Stimulated activated CD4-positive, alpha-beta T cell treated with anti-CD3 and anti-CD28 coated beads, TNF-alpha, amount 100 ng/mL, for 48 hours (primary cell): Measurements from ENCODE around the gene ZNF536.

Source experiments
- DNase-seq, 3 donors: peaks; one replicate each; pipeline ENCODE4 v3.0.0-alpha.2; 2020; ENCODE audit warnings: low read depth in 3 of 3

Gene ZNF536

GRCh38 chr19:30371960-30372824, at the start of gene ZNF536:
Gene ZNF536, plus strand, starts transcription at chr19:30372384. Its CDS starts 71,179 bp downstream, at chr19:30443563.
- no peak for DNase-seq

DNA sequence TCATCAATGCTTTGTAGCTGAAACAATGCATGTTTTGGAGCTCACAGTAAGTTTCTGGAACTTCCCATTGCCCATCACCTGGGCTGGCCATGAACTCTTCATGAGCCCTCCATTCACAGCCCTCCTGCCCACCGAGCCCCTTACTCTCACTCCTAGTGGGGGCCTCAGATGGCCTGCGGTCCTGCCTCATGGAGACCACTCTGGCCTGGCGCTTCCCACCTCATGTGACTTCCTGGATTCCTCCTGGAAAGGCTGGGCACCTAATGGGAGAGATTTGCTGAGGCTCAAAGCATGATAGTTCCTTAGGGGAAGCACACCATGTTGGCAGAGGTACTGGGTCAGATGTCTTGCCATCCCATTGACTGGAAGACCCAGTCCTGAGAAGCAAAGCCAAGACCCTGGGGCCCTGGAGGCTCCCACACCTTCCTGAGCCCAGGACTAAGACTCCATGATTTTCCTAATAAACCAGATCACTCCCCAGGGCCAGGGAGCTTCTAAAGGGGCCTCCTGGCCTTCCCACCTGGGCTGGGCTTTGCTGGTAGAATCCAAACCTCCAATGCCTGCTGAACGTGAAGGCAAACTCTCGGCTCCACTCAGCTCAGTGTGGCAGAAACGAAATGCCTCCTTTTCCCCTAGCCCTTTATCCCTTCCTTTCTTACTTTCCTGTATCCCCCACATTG, 49.4 kb upstream of the ZNF536 start:
- no peak for DNase-seq

GRCh38 chr19:30323904-30324303, 48.3 kb upstream of the ZNF536 start:
- no peak for DNase-seq

- DNase-seq: no peak
These were observed 47.2 kb upstream of the ZNF536 start for GRCh38 chr19:30324982-30325381.

DNA sequence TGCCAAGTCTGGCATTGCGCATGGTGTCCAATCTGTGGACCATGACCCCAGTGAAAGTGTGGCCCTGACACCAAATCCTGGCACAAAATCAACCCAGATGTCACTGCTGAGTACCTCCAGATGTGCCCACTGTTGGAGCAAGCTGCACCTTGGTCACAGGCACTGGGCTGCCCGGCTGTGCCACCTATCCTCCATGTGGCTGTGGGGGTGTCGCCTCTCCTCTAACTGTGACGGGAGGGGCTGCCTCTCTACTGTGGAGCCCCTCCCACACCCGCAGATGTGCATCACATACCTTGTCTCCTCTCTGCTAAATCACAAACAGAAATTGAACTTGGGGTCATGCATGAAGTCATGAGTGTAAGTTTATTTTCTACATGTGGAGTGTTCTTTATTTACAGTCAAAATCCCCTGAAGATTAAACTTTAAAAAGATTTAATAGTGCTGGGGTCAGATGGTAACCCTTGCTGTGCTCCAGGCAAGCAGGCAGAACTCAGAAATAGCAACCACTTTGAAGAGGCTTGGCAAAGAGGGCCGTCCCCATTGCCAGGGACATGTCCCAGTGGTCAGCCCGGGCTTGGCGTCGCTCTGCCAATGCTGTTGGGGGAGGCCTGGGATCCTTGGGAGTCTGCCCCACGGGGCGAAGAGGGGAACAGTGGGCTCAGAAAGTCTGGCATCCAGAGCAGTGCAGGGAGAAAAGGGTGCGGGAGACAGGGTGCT, 46.4 kb upstream of the ZNF536 start:
- no peak for DNase-seq

DNA sequence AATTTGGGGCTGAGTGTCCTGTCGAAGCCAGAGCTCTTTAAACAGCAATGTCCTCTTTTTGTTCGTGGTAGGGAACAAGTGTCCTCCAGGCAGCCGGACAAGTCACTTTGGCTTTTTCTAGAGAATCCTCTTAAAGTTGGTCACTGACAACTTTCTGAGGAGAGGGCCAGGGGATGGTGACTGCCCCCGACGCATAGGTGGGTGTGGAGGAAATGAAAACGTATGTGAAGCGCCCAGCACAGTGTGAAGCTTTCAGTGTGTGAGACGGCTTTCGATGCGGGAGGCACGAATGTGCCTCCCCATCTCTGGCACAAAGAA, 45.8 kb upstream of the ZNF536 start:
- no peak for DNase-seq

- DNase-seq: no peak
These were observed 44.9 kb upstream of the ZNF536 start for GRCh38 chr19:30327331-30327730.

DNA sequence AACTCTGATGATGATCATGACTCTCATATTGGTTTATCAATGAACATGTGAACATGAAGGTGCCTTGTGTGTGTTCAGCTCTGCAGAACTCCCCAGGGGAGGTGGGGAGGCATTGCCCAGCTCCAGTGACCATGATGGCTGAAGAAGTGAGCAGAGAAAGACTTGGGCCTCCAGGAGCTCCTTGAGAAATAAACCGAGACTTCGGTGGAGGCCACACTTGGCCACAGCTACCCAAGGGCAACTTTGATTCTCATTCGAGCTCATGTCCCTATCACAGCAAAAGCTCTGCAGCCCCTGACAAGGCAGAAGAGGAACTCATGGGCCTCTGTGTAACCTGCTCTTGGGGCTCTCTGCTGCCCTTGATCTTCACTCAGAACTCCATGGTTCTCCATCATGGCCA, 44.1 kb upstream of the ZNF536 start:
- no peak for DNase-seq

- DNase-seq: no peak
These were observed 41.9 kb upstream of the ZNF536 start for GRCh38 chr19:30330266-30330665.

DNA sequence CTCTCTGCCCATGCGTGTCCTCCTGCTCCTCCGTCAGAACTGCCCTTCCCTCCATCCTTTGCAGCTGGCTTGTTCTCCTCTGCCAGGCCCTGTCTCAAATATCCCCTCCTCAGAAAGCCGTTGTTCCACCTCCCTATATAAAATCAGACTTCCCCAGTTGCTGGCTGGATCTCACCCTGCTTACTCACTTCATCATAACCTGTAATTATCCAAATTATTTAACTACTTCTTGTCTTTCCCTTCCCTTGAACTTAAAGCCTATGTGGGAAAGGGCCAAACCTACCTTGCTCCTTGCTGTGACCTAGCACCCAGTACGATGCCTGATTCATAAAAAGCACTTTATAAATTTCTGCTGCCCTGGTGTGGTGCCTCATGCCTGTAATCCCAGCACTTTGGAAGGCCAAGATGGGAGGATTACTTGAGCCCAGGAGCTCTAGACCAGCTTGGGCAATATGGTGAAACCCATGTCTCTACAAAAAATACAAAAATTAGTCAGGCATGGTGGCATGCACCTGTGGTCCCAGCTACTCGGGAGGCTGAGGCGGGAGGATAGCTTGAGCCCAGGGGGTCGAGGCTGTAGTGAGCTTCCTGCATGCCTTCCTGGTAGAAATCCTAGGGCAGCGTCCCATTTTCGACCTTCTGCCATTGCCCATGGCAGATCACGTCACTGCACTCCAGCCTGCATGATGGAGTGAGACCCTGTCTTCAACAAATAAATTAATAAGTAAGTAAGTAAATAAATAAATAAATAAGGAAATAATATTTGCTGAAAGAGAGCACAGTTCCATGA, 39.5 kb upstream of the ZNF536 start:
- DNase-seq: no peak

- DNase-seq: no peak
These were observed 38.7 kb upstream of the ZNF536 start for GRCh38 chr19:30333291-30334065.

- no peak for DNase-seq
These were observed 37.3 kb upstream of the ZNF536 start for GRCh38 chr19:30334841-30335240.

DNA sequence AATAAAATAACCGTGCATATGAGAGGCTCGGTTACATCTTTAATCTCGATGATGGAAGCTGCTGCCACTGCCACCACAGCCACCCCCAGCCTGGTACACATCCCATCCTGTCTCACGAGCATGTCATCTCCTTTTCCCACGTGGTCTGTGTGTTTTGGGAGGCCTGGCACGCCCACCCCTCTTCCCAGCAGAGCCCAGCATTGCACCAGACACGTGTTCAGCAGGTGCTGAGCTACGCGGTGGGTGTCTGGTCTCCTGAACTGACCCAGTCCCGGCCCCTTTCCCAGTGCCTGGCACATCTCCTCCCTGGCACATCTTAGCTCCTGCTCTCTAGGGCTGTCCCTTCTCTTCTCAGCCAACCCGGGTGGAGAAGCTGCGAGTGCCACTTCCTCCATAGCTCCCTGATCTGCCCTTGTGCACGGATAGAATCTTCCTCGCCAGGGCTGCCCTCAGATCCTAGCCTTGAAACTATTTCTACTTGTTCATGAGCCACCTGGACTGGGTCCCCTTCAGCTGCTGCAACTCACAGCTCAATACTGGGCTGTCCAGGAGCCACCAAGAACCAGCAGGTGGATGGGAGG, 36.8 kb upstream of the ZNF536 start:
- DNase-seq: no peak

DNA sequence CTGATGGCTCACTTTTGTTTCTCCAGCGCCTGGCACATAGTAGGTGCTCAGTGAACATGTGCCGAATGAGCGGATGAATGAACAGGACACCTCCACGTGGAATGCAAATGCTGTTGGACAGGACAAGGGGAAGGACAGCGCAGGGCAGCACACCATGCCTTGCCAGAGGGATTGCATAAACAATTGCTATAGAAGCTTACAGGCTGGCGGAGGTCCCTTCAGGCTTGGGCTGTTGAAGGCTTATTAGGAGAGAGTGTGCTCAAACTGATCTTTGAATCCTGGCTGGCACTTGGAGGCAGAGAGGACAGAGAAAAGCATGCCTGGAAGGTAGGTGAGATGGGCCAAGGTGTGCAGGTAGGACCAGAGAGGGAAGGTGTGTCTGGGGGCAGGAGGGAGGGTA, 35.9 kb upstream of the ZNF536 start:
- no peak for DNase-seq

DNA sequence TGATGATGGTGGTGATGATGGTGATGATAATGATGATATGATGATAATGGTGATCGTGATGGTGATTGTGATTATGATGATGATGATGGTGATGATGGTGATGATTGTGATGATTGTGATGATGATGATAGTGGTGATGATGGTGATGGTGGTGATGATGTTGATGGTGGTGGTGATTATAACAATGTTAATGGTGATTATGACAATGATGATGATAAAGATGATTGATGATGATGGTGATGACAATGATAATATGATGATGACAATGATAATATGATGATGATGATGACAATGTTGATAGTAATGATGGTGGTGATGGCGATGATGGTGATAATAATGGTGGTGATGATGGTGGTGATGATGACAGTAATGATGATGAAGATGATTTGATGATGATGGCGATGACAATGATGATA, 34.1 kb upstream of the ZNF536 start:
- DNase-seq: no peak

DNA sequence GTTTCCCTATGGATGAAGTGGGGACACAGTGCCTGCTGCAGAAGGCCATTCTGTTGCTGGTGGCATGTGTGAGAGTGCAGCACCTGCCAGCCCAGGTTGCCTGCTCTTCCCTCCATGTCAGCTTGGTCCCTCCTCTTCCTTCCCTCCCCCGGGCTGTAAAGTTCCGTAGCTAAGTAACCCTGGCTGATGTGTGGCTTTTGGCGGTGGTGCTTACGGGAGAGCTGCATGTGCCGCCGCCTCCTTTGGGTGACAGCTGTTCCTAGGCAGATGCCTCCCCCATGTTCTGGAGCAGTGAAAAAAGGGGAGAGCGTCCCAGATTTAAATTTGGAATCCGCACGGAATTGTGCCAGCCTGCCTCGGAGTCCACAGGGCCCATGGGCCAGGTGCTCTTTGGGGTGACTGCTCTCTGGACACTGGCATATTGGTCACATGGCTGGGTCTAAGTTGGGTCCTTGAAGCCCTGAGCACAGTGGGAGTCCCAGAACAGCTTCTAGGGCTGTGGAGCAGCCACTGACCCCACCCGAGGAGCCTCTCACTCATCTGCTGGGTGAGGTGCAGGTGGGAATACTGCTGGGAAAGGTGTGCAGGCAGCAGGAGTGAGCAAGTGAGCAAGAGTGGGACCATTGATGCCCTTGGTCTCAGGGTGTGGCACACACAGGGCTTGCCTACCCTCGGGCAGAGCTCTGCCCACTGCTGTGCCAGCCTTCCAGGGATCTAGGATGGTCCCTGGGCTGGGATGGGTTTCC, 33.1 kb upstream of the ZNF536 start:
- DNase-seq: no peak

GRCh38 chr19:30339624-30340525, 32.3 kb upstream of the ZNF536 start:
- no peak for DNase-seq

- no peak for DNase-seq
These were observed 31.2 kb upstream of the ZNF536 start for GRCh38 chr19:30340771-30341561.
